Measurements from ENCODE around the gene PLCH1.

DNA sequence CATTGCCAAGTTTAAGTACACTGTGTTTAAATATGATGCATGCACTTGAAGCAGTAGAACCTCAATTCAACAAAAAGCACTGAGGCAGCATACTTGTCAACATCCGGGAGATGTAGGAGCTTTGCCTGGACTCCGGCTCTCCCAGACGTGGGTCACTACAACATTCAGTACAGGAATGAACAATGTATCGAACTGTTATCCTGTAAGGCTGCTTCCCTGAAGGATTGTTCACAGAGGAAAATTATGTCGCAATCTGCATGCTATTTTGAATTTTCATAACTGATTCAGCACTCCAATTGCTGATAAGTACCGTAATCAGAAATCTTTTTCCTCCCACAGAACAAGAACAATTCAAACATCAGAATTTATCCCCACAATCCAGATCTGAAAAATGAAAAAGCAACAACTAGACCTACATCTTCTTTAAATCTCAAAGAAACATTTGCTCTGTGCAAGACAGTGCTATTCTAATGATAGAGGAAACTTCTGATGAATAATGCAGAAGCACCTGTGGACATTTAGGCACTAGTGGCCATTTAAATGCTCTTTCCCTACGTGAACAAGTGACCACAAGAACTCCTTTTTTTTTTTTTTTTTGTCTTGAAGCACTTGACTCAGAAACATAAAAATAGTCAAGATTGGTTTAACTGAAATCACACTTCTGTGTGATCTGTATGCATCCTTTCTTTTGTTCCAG, 113.4 kb downstream of the PLCH1 start:
- TF ChIP-seq, protein P1, sequence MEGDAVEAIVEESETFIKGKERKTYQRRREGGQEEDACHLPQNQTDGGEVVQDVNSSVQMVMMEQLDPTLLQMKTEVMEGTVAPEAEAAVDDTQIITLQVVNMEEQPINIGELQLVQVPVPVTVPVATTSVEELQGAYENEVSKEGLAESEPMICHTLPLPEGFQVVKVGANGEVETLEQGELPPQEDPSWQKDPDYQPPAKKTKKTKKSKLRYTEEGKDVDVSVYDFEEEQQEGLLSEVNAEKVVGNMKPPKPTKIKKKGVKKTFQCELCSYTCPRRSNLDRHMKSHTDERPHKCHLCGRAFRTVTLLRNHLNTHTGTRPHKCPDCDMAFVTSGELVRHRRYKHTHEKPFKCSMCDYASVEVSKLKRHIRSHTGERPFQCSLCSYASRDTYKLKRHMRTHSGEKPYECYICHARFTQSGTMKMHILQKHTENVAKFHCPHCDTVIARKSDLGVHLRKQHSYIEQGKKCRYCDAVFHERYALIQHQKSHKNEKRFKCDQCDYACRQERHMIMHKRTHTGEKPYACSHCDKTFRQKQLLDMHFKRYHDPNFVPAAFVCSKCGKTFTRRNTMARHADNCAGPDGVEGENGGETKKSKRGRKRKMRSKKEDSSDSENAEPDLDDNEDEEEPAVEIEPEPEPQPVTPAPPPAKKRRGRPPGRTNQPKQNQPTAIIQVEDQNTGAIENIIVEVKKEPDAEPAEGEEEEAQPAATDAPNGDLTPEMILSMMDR (IDR thresholded peaks at IDR 0.05 in 2 of 3, conservative IDR thresholded peaks at IDR 0.05 in 1 of 3; ENCODE audit: insufficient read depth in 2 of 3, low read depth in 1 of 3, low read length in 3 of 3): no peak
- TF ChIP-seq BMI1 (IDR thresholded peaks at IDR 0.05; ENCODE audit: low read length) (no peak), GATA2 (CRISPR knock-in tag; IDR thresholded peaks at IDR 0.05) (no peak), CTBP1 (IDR thresholded peaks at IDR 0.05; ENCODE audit: borderline replicate concordance) (no peak), KAT7 (CRISPR knock-in tag; IDR thresholded peaks at IDR 0.05; ENCODE audit: borderline replicate concordance) (no peak), BCL6 (CRISPR knock-in tag; IDR thresholded peaks at IDR 0.05) (no peak), POLR2AphosphoS5 (IDR thresholded peaks at IDR 0.05; ENCODE audit: control insufficient read depth, insufficient read depth, low read depth, low read length) (no peak), SP2 (IDR thresholded peaks at IDR 0.05; ENCODE audit: extremely low read depth, low read depth, low read length, poor library complexity, severe bottlenecking) (no peak)
- TF ChIP-seq, protein P2, sequence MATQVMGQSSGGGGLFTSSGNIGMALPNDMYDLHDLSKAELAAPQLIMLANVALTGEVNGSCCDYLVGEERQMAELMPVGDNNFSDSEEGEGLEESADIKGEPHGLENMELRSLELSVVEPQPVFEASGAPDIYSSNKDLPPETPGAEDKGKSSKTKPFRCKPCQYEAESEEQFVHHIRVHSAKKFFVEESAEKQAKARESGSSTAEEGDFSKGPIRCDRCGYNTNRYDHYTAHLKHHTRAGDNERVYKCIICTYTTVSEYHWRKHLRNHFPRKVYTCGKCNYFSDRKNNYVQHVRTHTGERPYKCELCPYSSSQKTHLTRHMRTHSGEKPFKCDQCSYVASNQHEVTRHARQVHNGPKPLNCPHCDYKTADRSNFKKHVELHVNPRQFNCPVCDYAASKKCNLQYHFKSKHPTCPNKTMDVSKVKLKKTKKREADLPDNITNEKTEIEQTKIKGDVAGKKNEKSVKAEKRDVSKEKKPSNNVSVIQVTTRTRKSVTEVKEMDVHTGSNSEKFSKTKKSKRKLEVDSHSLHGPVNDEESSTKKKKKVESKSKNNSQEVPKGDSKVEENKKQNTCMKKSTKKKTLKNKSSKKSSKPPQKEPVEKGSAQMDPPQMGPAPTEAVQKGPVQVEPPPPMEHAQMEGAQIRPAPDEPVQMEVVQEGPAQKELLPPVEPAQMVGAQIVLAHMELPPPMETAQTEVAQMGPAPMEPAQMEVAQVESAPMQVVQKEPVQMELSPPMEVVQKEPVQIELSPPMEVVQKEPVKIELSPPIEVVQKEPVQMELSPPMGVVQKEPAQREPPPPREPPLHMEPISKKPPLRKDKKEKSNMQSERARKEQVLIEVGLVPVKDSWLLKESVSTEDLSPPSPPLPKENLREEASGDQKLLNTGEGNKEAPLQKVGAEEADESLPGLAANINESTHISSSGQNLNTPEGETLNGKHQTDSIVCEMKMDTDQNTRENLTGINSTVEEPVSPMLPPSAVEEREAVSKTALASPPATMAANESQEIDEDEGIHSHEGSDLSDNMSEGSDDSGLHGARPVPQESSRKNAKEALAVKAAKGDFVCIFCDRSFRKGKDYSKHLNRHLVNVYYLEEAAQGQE (IDR thresholded peaks at IDR 0.05; ENCODE audit: borderline replicate concordance): no peak
- TF ChIP-seq, protein P2 (CRISPR knock-in tag; IDR thresholded peaks at IDR 0.05; ENCODE audit: low read depth): no peak

Measured in K562 (cell line).